Spleen (tissue), 7 donors: Measurements from ENCODE around the gene FERMT3.

Experiments
- POLR2A ChIP-seq, 3 donors: fragments of 450-650 bp; IDR thresholded peaks; one replicate each; pipeline ENCODE4 v1.5.1; 2017; ENCODE audit warnings: antibody characterized with exemption in 3 of 3, mild to moderate bottlenecking in 1 of 3
- POLR2AphosphoS5 ChIP-seq, 3 donors: sonication (generic); formaldehyde crosslinking; IDR thresholded peaks; one replicate each; pipeline ENCODE4 v1.5.1; 2017; ENCODE audit warnings: antibody characterized with exemption in 3 of 3
- TF ChIP-seq, protein P1 (sequence below), 11 experiments: fragments of 200-600 bp in 7 of 11; fragments of 450-650 bp in 4 of 11; sonication (generic) in 4 of 11; IDR thresholded peaks in 8 of 11; conservative IDR thresholded peaks in 3 of 11; 1 replicate in 7 of 11; 2 replicates in 4 of 11; pipeline versions ENCODE4 v1.4.0 to v1.8.0; 2016 to 2021; ENCODE audit warnings: antibody characterized with exemption in 11 of 11, inconsistent platforms in 4 of 11, mild to moderate bottlenecking in 1 of 11
- donor health status: DM: no; HTN: no; CAD: no; lungs with moderate emphysema.
- donor health status: DM: no; HTN: no; CAD: no.
- donor health status: DM: no; HTN: no; CAD: no.

GRCh38 chr11:64207256-64208085, 950 bp downstream of the FERMT3 start:
- TF ChIP-seq, protein P1, sequence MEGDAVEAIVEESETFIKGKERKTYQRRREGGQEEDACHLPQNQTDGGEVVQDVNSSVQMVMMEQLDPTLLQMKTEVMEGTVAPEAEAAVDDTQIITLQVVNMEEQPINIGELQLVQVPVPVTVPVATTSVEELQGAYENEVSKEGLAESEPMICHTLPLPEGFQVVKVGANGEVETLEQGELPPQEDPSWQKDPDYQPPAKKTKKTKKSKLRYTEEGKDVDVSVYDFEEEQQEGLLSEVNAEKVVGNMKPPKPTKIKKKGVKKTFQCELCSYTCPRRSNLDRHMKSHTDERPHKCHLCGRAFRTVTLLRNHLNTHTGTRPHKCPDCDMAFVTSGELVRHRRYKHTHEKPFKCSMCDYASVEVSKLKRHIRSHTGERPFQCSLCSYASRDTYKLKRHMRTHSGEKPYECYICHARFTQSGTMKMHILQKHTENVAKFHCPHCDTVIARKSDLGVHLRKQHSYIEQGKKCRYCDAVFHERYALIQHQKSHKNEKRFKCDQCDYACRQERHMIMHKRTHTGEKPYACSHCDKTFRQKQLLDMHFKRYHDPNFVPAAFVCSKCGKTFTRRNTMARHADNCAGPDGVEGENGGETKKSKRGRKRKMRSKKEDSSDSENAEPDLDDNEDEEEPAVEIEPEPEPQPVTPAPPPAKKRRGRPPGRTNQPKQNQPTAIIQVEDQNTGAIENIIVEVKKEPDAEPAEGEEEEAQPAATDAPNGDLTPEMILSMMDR (IDR thresholded peaks at IDR 0.05 in 8 of 11, conservative IDR thresholded peaks at IDR 0.05 in 3 of 11), result peak in 2 of 11 experiments; percentile 14 to 17
- TF ChIP-seq POLR2AphosphoS5 (IDR thresholded peaks at IDR 0.05), result peak; percentile 85 to 86 (median 85)
- peak in 1 of 3 donors; percentile 20 for TF ChIP-seq POLR2A (IDR thresholded peaks at IDR 0.05)
